Ishikawa (cell line): ENCODE measurements around the gene DEFB121.

Source experiments
- CEBPB ChIP-seq: IDR thresholded peaks from 2 replicates; pipeline ENCODE4 v1.6.1; 2012
- CREB1 ChIP-seq: IDR thresholded peaks from 2 replicates; pipeline ENCODE4 v1.6.1; 2012; ENCODE audit warnings: low read depth
- EGR1 ChIP-seq: IDR thresholded peaks from 2 replicates; pipeline ENCODE4 v1.6.1; 2012
- EP300 ChIP-seq: IDR thresholded peaks from 2 replicates; pipeline ENCODE4 v1.6.1; 2012; ENCODE audit warnings: borderline replicate concordance
- FOXM1 ChIP-seq: IDR thresholded peaks from 2 replicates; pipeline ENCODE4 v1.6.1; 2012; ENCODE audit warnings: low read depth, borderline replicate concordance
- MAX ChIP-seq: IDR thresholded peaks from 2 replicates; pipeline ENCODE4 v1.6.1; 2012
- NFIC ChIP-seq: IDR thresholded peaks from 2 replicates; pipeline ENCODE4 v1.6.1; 2012
- RAD21 ChIP-seq: IDR thresholded peaks from 2 replicates; pipeline ENCODE4 v1.6.1; 2012; ENCODE audit warnings: low read depth
- REST ChIP-seq: IDR thresholded peaks from 2 replicates; pipeline ENCODE4 v1.6.1; 2012; ENCODE audit warnings: low read depth, mild to moderate bottlenecking
- TAF1 ChIP-seq: IDR thresholded peaks from 2 replicates; pipeline ENCODE4 v1.6.1; 2012; ENCODE audit warnings: low read depth, mild to moderate bottlenecking
- TCF12 ChIP-seq: IDR thresholded peaks from 2 replicates; pipeline ENCODE4 v1.6.1; 2012; ENCODE audit warnings: low read depth
- TEAD4 ChIP-seq: IDR thresholded peaks from 2 replicates; pipeline ENCODE4 v1.6.1; 2012
- USF1 ChIP-seq: IDR thresholded peaks from 2 replicates; pipeline ENCODE4 v1.6.1; 2012
- YY1 ChIP-seq: IDR thresholded peaks from 2 replicates; pipeline ENCODE4 v1.6.1; 2012; ENCODE audit warnings: low read depth
- ZBTB7A ChIP-seq: IDR thresholded peaks from 2 replicates; pipeline ENCODE4 v1.6.1; 2012; ENCODE audit warnings: low read depth

Gene DEFB121

GRCh38 chr20:31446084-31446819, 40.2 kb upstream of the DEFB121 start:
- TF ChIP-seq RAD21 (no peak), NFIC (no peak), TCF12 (no peak), YY1 (no peak), TAF1 (no peak), USF1 (no peak), REST (no peak), TEAD4 (no peak), ZBTB7A (no peak), EGR1 (no peak), CEBPB (no peak)

- TF ChIP-seq REST: no peak
- no peak for TF ChIP-seq YY1
- no peak for TF ChIP-seq EP300
- TF ChIP-seq TAF1: no peak
- TF ChIP-seq RAD21: no peak
- TF ChIP-seq CREB1: no peak
- TF ChIP-seq ZBTB7A: no peak
- TF ChIP-seq CEBPB: no peak
- no peak for TF ChIP-seq TCF12
- no peak for TF ChIP-seq EGR1
- TF ChIP-seq NFIC: no peak
- no peak for TF ChIP-seq TEAD4
- TF ChIP-seq FOXM1: no peak
Observed at GRCh38 chr20:31440012-31440659, 34.1 kb upstream of the DEFB121 start, which contains the start of gene DEFB123. TSS of gene DEFB123 (plus strand) at chr20:31440632. CDS start at chr20:31440699, 67 bp downstream.

GRCh38 chr20:31430568-31431115, 24.6 kb upstream of the DEFB121 start:
- TF ChIP-seq REST (no peak), NFIC (no peak), EGR1 (no peak), TEAD4 (no peak), TAF1 (no peak), YY1 (no peak), EP300 (no peak), FOXM1 (no peak), CREB1 (no peak), ZBTB7A (no peak)

GRCh38 chr20:31425797-31426196, 19.8 kb upstream of the DEFB121 start:
- TF ChIP-seq YY1 (no peak), CEBPB (no peak), USF1 (no peak), RAD21 (no peak), NFIC (no peak), ZBTB7A (no peak), CREB1 (no peak), TCF12 (no peak), EP300 (no peak), FOXM1 (no peak), TAF1 (no peak), MAX (no peak), TEAD4 (no peak), EGR1 (no peak), REST (no peak)
